HepG2 (cell line): Measurements from ENCODE around the gene MRPL9. TPM values are rescaled to one million over a fixed set of nuclear protein-coding genes. Genes with fewer than 3 reads are reported as not detected.
A peak's percentile ranks its signal among the peaks of the same experiment; 100 is the strongest.

ENCODE experiments used
- ATF3 ChIP-seq: sonication (generic); formaldehyde crosslinking; IDR thresholded peaks from 2 replicates; pipeline ENCODE4 v1.4.0; 2020; ENCODE audit warnings: missing genetic modification reagents
- ATM ChIP-seq: fragments of 450-650 bp; IDR thresholded peaks from 2 replicates; pipeline ENCODE4 v1.7.1; 2017; ENCODE audit warnings: mild to moderate bottlenecking, borderline replicate concordance
- CSRNP2 ChIP-seq: sonication (generic); formaldehyde crosslinking; conservative IDR thresholded peaks from 2 replicates; pipeline ENCODE4 v1.8.0; 2022; ENCODE audit warnings: low read depth, missing genetic modification reagents
- EED ChIP-seq: sonication (generic); formaldehyde crosslinking; IDR thresholded peaks from 2 replicates; pipeline ENCODE4 v1.5.0; 2020; ENCODE audit warnings: mild to moderate bottlenecking, missing genetic modification reagents
- GPN1 ChIP-seq: sonication (generic); formaldehyde crosslinking; IDR thresholded peaks from 2 replicates; pipeline ENCODE4 v1.5.1; 2020; ENCODE audit warnings: missing genetic modification reagents, borderline replicate concordance
- GTF3A ChIP-seq: sonication (generic); formaldehyde crosslinking; conservative IDR thresholded peaks from 2 replicates; pipeline ENCODE4 v1.4.0; 2020; ENCODE audit warnings: mild to moderate bottlenecking, missing genetic modification reagents
- HMGA1 ChIP-seq: sonication (generic); formaldehyde crosslinking; conservative IDR thresholded peaks from 2 replicates; pipeline ENCODE4 v1.4.0; 2020; ENCODE audit warnings: missing genetic modification reagents
- ISX ChIP-seq: sonication (generic); formaldehyde crosslinking; conservative IDR thresholded peaks from 2 replicates; pipeline ENCODE4 v1.5.0; 2020; ENCODE audit warnings: missing genetic modification reagents
- KDM3A ChIP-seq: IDR thresholded peaks from 2 replicates; pipeline ENCODE4 v1.6.1; 2018; ENCODE audit warnings: low read depth, missing compliant biosample characterization
- MATR3 ChIP-seq: sonication (generic); formaldehyde crosslinking; IDR thresholded peaks from 2 replicates; pipeline ENCODE4 v1.4.0; 2020; ENCODE audit warnings: missing genetic modification reagents
- MIER3 ChIP-seq: IDR thresholded peaks from 2 replicates; pipeline ENCODE4 v1.6.1; 2016; ENCODE audit warnings: missing compliant biosample characterization, borderline replicate concordance
- PHF5A ChIP-seq: IDR thresholded peaks from one replicate; pipeline ENCODE4 v1.6.1; 2018; ENCODE audit warnings: low read depth, missing genetic modification reagents; ENCODE audit not compliant: unreplicated experiment
- PLRG1 ChIP-seq: fragments of 450-650 bp; conservative IDR thresholded peaks from 2 replicates; pipeline ENCODE4 v1.6.1; 2016
- RBM39 ChIP-seq: fragments of 200-400 bp; formaldehyde crosslinking; IDR thresholded peaks from one replicate; pipeline ENCODE4 v1.6.1; 2018; ENCODE audit warnings: antibody characterized with exemption, mild to moderate bottlenecking, low read depth, low read length; ENCODE audit not compliant: poor library complexity, severe bottlenecking
- SNAPC2 ChIP-seq: sonication (generic); formaldehyde crosslinking; IDR thresholded peaks from 2 replicates; pipeline ENCODE4 v1.8.1; 2022; ENCODE audit warnings: mild to moderate bottlenecking, missing genetic modification reagents
- TEAD2 ChIP-seq: sonication (generic); formaldehyde crosslinking; IDR thresholded peaks from 2 replicates; pipeline ENCODE4 v1.9.0; 2021; ENCODE audit warnings: missing genetic modification reagents
- ZBTB20 ChIP-seq: sonication (generic); formaldehyde crosslinking; IDR thresholded peaks from 2 replicates; pipeline ENCODE4 v1.8.1; 2023; ENCODE audit warnings: missing genetic modification reagents, low read depth, mild to moderate bottlenecking, borderline replicate concordance
- ZBTB25 ChIP-seq: IDR thresholded peaks from 2 replicates; pipeline ENCODE4 v1.6.1; 2018; ENCODE audit warnings: missing genetic modification reagents
- ZNF383 ChIP-seq: sonication (generic); formaldehyde crosslinking; IDR thresholded peaks from 2 replicates; pipeline ENCODE4 v1.4.0; 2020; ENCODE audit warnings: missing genetic modification reagents, mild to moderate bottlenecking, borderline replicate concordance
- ZNF446 ChIP-seq: sonication (generic); formaldehyde crosslinking; IDR thresholded peaks from 2 replicates; pipeline ENCODE4 v1.5.0; 2020; ENCODE audit warnings: mild to moderate bottlenecking, missing genetic modification reagents
- ZNF703 ChIP-seq: sonication (generic); formaldehyde crosslinking; IDR thresholded peaks from 2 replicates; pipeline ENCODE4 v1.5.1; 2020; ENCODE audit warnings: missing genetic modification reagents, mild to moderate bottlenecking, moderate library complexity, borderline replicate concordance
- polyA plus RNA-seq, 8 experiments: library from polyadenylated mRNA; depleted of rRNA in 3 of 8; stranded (reverse) in 7 of 8; unstranded in 1 of 8; fragments of >200 nt; fragmentation: Illumina TruSeq in 4 of 8; extraction: Trizol in 4 of 8; gene quantifications; 2 replicates each; pipeline versions ENCODE4 v1.2.1 to v1.2.3, GENCODE V29; 2011 to 2016; ENCODE audit warnings: low read depth in 4 of 8, missing spikeins in 1 of 8, mixed read lengths in 1 of 8; ENCODE audit not compliant: insufficient read depth in 1 of 8
- total RNA-seq, 5 experiments: library from RNA; depleted of rRNA; stranded (reverse); fragments of >200 nt; fragmentation: Illumina TruSeq; extraction: Trizol; gene quantifications; 2 replicates each; pipeline ENCODE4 v1.2.3, GENCODE V29; 2016; ENCODE audit warnings: low read depth in 1 of 5
- TF ChIP-seq, protein P1 (sequence below): sonication (generic); formaldehyde crosslinking; IDR thresholded peaks from 2 replicates; pipeline ENCODE4 v1.4.0; 2020; ENCODE audit warnings: missing genetic modification reagents, borderline replicate concordance

MRPL9 gene
- total and polyA plus RNA-seq, 2 of the 13 experiments (the other 11 are each of a cell fraction or from before 2014, with no cell fraction given): 72.1 to 107 TPM

- TF ChIP-seq, protein P1, sequence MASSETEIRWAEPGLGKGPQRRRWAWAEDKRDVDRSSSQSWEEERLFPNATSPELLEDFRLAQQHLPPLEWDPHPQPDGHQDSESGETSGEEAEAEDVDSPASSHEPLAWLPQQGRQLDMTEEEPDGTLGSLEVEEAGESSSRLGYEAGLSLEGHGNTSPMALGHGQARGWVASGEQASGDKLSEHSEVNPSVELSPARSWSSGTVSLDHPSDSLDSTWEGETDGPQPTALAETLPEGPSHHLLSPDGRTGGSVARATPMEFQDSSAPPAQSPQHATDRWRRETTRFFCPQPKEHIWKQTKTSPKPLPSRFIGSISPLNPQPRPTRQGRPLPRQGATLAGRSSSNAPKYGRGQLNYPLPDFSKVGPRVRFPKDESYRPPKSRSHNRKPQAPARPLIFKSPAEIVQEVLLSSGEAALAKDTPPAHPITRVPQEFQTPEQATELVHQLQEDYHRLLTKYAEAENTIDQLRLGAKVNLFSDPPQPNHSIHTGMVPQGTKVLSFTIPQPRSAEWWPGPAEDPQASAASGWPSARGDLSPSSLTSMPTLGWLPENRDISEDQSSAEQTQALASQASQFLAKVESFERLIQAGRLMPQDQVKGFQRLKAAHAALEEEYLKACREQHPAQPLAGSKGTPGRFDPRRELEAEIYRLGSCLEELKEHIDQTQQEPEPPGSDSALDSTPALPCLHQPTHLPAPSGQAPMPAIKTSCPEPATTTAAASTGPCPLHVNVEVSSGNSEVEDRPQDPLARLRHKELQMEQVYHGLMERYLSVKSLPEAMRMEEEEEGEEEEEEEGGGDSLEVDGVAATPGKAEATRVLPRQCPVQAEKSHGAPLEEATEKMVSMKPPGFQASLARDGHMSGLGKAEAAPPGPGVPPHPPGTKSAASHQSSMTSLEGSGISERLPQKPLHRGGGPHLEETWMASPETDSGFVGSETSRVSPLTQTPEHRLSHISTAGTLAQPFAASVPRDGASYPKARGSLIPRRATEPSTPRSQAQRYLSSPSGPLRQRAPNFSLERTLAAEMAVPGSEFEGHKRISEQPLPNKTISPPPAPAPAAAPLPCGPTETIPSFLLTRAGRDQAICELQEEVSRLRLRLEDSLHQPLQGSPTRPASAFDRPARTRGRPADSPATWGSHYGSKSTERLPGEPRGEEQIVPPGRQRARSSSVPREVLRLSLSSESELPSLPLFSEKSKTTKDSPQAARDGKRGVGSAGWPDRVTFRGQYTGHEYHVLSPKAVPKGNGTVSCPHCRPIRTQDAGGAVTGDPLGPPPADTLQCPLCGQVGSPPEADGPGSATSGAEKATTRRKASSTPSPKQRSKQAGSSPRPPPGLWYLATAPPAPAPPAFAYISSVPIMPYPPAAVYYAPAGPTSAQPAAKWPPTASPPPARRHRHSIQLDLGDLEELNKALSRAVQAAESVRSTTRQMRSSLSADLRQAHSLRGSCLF (CRISPR knock-in tag): no peak
- TF ChIP-seq RBM39 (peak; percentile 57), HMGA1 (CRISPR knock-in tag) (no peak), PHF5A (CRISPR knock-in tag) (no peak), ISX (CRISPR knock-in tag) (0 out of 2 replicates have a peak, but pooled peaks have one; percentile 52), GPN1 (CRISPR knock-in tag) (no peak), ZNF703 (CRISPR knock-in tag) (no peak), MATR3 (CRISPR knock-in tag) (no peak), TEAD2 (CRISPR knock-in tag) (no peak), ZNF383 (CRISPR knock-in tag) (no peak), EED (peak; percentile 63; the same call in 1 of the 2 replicates), MIER3 (no peak), CSRNP2 (CRISPR knock-in tag) (no peak), ATM (no peak), ZBTB20 (CRISPR knock-in tag) (0 out of 2 replicates have a peak, but pooled peaks have one; percentile 72), KDM3A (CRISPR knock-in tag) (peak; percentile 38; the same call in 1 of the 2 replicates), GTF3A (CRISPR knock-in tag) (no peak), ZNF446 (CRISPR knock-in tag) (no peak), ATF3 (0 out of 2 replicates have a peak, but pooled peaks have one; percentile 15), PLRG1 (no peak), SNAPC2 (0 out of 2 replicates have a peak, but pooled peaks have one; percentile 62), ZBTB25 (CRISPR knock-in tag) (no peak)
These were observed at the start of gene MRPL9 (continued) for GRCh38 chr1:151762941-151763921.
